GM18511 (cell line): ENCODE measurements around the gene IL13RA1.
"Not testable (repeated sequence)": the region's sequence is repeated elsewhere in the genome, so short reads cannot be mapped to it uniquely, and the experiment has no call there.

ENCODE experiments used
- ATAC-seq: cut with Tn5 transposase; IDR thresholded peaks from one replicate; pipeline ENCODE4 v1.9.1; 2021; ENCODE audit warnings: mild to moderate bottlenecking, moderate library complexity; ENCODE audit not compliant: unreplicated experiment

The IL13RA1 gene

DNA sequence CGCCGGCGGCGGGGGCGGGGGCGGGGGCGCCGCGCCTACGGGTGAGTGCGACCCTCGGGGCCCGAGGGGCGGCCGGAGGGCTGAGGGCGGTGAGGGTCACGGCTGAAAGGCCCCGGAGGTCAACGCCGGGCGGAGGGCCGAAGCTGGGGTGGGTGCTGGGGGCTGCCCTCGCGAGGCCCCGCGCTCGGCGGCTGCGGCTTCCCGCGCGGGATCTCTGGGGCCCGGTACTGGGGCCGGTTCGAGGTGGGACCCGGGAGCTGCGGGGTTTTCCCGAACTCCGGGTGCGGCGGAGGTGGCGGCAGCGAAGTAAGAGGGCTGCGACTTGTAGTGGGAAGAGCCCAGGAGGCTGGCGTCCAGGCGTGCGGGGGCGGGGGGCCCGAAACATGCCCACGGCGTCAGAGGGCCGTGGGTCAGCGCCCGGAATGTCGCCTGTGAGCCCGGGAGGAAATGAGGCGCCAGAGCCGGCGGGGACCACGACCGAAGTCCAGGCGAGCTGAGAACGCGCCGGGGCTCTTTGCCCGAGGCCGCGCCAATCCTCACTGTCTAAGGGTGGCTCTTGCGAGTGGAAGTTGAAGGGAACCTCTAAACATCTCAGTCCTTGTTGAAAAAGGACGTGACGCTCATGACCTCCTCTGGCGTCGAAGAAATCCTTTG is 407 bp downstream of the IL13RA1 start:
- peak; percentile 6 for ATAC-seq

DNA sequence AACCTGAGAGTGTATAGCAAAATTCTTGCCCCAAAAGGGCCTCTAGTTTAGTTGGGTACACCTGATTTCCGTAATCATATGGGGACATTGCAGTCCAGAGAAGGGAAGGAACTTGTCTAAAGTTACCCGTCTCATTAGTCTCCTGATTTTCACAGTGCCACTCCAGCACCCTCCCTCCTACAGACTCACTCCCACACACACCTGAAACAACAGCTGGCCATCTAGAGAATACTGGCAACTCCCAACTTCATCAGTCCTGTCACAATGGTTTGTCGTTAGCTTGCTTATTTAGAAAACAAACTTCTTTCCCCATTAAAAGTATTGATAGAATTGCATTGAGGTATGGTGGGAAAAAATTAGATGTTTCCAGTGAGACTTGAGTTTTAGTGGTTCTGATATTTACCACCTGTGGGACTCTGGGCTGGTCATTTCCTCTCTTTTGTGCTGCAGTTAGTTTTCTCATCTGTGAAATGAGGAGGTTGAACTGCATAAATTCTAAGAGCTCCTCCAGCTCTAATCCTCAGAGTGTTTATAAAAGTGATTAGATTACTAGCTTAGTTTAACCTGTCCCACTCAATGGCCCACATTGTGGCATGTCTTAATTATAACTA is 1.7 kb downstream of the IL13RA1 start:
- ATAC-seq, result no peak

DNA sequence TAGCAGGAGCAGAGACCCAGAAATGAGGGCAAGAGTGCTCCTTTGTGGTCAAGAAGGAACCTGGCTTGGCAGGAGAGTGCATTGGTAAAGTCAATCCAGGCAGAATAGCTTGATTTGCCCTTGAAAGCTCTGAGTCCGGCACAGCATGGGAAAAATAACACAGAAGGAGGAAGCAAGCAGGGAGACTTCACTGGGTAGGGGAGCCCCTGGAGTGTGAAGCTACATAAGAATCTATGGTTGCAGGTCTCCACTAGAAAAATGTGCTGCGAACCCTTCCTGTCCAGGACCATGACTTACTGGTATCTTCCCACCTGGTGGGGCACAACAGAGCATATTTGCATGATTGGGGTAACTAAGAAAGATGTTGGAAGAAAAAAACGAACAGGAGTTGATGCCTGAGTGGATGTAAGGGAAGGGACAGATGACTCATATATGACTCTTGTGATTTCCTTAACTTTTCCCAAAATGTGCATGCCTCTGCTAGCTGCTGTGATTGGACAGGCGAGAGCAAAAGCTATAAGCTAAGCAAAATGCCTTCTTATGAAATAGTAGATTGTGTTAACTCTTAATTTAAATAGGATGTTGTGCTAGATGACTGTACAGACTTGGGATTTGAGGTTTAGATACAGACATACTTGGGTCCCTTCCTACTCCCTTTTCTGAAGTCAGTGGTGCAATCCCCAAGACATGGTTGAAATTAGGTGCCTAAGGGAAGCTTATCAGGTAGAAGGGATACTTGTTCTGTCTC is 3.3 kb downstream of the IL13RA1 start:
- no peak for ATAC-seq

- ATAC-seq, result not testable (repeated sequence)
Observed at GRCh38 chrX:118732551-118732950, 5.1 kb downstream of the IL13RA1 start.

- no peak for ATAC-seq
Observed at GRCh38 chrX:118734909-118735308, 7.5 kb downstream of the IL13RA1 start.

DNA sequence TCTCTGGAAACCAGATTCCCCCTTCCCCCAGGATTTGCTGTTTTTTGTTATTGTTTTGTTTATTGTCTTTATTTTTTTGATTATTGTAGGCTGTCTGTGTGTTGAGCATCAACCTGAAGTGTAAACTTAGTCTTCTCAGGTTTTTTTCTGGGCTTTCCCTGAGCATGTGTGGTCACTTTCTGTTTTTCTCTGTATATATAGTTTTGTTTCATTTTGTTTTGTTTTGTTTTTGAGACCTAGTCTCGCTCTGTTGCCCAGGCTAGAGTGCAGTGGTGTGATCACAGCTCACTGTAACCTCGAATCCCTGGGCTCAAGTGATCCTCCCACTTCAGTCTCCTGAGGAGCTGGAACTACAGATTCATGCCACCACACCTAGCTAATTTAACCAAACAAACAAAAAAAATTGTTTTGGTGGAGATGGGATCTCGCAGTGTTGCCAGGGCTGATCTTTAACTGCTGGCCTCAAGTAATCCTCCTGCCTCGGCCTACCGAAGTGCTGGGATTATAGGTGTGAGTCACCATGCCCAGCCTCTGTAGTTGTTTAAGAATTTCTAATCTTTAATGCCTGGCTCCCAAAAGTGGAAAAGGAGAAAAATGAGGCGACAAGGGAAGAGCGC is 9.1 kb downstream of the IL13RA1 start:
- peak; percentile 89 for ATAC-seq

DNA sequence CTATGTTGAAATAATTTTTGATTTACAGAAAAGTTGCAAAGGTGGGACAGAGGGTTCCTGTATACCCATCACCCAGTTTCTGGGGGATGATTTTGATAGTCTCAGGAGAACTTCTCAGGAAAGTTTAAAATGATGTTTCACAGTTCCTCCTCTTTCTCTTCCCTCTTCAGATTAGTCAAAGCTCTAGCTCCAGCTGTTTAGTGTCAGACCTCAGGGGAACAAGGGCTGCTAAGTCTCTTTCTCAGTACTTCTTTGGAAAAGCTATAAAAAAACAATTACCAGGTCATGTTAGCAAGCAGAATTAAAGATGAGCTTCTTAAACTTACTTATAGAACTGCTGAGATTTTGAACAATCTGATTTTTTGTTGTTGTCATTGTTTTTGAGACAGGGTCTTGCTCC is 12.2 kb downstream of the IL13RA1 start:
- no peak for ATAC-seq

DNA sequence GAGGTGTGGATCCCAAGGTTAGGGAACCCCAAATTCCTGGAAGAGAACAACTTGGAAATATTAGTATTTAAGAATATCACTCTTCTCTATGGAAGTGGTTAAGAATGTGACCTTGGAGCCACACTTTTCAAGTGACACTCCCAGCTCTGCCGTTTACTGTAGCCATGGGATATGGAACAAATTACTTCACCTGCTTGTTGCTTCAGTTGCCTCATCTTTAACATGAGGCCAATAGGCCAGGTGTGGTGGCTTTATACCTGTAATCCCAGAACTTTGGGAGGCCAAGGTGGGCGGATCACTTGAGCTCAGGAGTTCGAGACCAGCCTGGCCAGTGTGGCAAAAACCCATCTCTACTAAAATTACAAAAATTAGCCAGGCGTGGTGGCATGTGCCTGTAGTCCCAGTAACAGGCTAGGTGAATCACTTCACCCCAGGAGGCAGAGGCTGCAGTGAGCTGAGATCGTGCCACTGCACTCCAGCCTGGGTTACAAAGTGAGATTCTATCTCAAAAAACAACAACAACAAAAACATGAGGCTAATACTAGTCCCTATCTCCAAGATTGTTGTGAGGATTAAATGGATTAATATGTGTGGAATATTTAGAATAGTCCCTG is 13.0 kb downstream of the IL13RA1 start:
- no peak for ATAC-seq

DNA sequence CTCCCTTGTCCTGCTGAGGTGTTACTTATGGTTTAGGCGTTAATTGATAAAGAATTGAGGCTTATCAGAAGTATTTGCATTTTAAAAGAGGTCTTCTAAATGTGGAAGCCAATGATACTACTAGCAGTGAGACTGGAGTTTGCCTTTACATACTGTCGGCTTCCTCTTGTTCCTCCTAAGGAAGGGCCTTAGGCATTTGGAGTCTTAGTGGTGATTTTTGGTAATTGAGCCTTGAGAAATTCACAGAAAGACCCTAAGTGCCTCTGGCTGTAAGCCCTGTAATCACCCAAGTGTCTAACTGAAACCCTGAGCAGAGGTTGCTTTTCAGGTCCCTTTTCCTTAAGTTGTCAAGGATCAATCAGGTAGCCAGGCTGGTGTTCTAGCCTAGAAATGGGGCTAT is 14.8 kb downstream of the IL13RA1 start:
- no peak for ATAC-seq

GRCh38 chrX:118745570-118745969 is 18.2 kb downstream of the IL13RA1 start:
- ATAC-seq, result no peak

GRCh38 chrX:118751950-118752783 is 24.8 kb downstream of the IL13RA1 start:
- ATAC-seq, result peak; percentile 90

- no peak for ATAC-seq
Observed at GRCh38 chrX:118755633-118756032, 28.2 kb downstream of the IL13RA1 start.

- ATAC-seq, result no peak
Observed at GRCh38 chrX:118756101-118756500, 28.7 kb downstream of the IL13RA1 start.

GRCh38 chrX:118758511-118758910 is 31.1 kb downstream of the IL13RA1 start:
- ATAC-seq, result no peak

GRCh38 chrX:118760025-118760424 is 32.6 kb downstream of the IL13RA1 start:
- ATAC-seq, result peak; percentile 71

GRCh38 chrX:118761939-118762707 is 34.7 kb downstream of the IL13RA1 start:
- ATAC-seq, result no peak

GRCh38 chrX:118763489-118763888 is 36.1 kb downstream of the IL13RA1 start:
- ATAC-seq, result no peak

- no peak for ATAC-seq
Observed at GRCh38 chrX:118764122-118764521, 36.7 kb downstream of the IL13RA1 start.

DNA sequence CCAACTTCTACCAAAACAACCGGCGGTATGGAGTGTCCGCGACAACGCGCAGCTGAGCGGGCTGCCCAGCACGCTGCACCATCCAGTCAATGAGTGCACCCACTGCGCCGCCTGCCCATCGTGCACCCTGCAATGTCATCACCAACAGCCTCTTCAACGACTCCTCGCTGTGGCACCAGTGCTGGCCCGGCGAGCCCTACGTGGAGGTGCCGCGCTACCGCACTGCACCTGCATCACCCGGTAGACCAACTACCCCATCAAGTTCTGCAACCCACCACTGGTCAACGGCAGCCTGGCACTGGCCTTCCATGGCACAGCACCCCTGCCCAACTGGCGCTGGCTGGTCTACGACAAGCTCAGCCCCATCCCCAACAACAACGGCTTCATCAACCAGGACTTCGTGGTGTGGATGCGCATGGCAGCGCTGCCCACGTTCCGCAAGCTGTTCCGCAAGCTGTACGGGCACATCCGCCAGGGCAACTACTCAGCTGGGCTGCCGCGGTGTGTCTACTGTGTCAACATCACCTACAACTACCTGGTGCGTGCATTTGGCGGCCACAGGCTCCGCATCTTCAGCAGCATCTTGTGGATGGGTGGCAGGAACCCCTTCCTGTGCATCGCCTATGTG is 42.8 kb downstream of the IL13RA1 start:
- no peak for ATAC-seq
